ENCODE results near the gene OTUD5.

- TF ChIP-seq, protein P1, sequence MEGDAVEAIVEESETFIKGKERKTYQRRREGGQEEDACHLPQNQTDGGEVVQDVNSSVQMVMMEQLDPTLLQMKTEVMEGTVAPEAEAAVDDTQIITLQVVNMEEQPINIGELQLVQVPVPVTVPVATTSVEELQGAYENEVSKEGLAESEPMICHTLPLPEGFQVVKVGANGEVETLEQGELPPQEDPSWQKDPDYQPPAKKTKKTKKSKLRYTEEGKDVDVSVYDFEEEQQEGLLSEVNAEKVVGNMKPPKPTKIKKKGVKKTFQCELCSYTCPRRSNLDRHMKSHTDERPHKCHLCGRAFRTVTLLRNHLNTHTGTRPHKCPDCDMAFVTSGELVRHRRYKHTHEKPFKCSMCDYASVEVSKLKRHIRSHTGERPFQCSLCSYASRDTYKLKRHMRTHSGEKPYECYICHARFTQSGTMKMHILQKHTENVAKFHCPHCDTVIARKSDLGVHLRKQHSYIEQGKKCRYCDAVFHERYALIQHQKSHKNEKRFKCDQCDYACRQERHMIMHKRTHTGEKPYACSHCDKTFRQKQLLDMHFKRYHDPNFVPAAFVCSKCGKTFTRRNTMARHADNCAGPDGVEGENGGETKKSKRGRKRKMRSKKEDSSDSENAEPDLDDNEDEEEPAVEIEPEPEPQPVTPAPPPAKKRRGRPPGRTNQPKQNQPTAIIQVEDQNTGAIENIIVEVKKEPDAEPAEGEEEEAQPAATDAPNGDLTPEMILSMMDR (IDR thresholded peaks at IDR 0.05): no peak
- TF ChIP-seq POLR2A (IDR thresholded peaks at IDR 0.05): no peak
Observed at GRCh38 chrX:48992341-48992740, 34.9 kb upstream of the OTUD5 start.
